GM23248 (cell line): ENCODE measurements around the gene DIPK1B.

ENCODE experiments used
- EZH2 ChIP-seq: fragments of 200-600 bp; sonication (generic); IDR thresholded peaks from 2 replicates; pipeline ENCODE4 v1.6.1; 2018; ENCODE audit warnings: antibody characterized with exemption, mild to moderate bottlenecking; ENCODE audit not compliant: insufficient read depth, poor library complexity, severe bottlenecking
- EZH2phosphoT487 ChIP-seq: fragments of 200-600 bp; sonication (generic); IDR thresholded peaks from 2 replicates; pipeline ENCODE4 v1.6.1; 2018; ENCODE audit warnings: antibody characterized with exemption, moderate library complexity, mild to moderate bottlenecking, low read depth; ENCODE audit not compliant: insufficient read depth

- no peak for TF ChIP-seq EZH2
- no peak for TF ChIP-seq EZH2phosphoT487
Measured at GRCh38 chr9:136671646-136672430, 40.5 kb upstream of the DIPK1B start.
